Eye (tissue), 1 donor: Measurements from ENCODE around the gene CD74.

Experiments used
- DNase-seq: peaks from one replicate; pipeline ENCODE4 v3.0.0-alpha.2; 2015

Gene CD74

GRCh38 chr5:150409638-150410523 lies 2.8 kb downstream of the CD74 start:
- peak; percentile 93 for DNase-seq

- no peak for DNase-seq
Observed at GRCh38 chr5:150408231-150408943, 4.3 kb downstream of the CD74 start.

- no peak for DNase-seq
Observed at GRCh38 chr5:150407096-150407720, 5.5 kb downstream of the CD74 start.

GRCh38 chr5:150406723-150407095 lies 6.0 kb downstream of the CD74 start:
- DNase-seq: no peak

GRCh38 chr5:150406103-150406722 lies 6.5 kb downstream of the CD74 start:
- no peak for DNase-seq

GRCh38 chr5:150404941-150405816 lies 7.5 kb downstream of the CD74 start:
- DNase-seq: no peak

- DNase-seq: no peak
Observed at GRCh38 chr5:150404535-150404934, 8.2 kb downstream of the CD74 start.

- no peak for DNase-seq
Observed at GRCh38 chr5:150404121-150404520, 8.6 kb downstream of the CD74 start.

GRCh38 chr5:150402901-150403342 lies 9.8 kb downstream of the CD74 start:
- DNase-seq: no peak

GRCh38 chr5:150402229-150402773 lies 10.4 kb downstream of the CD74 start:
- DNase-seq: no peak

GRCh38 chr5:150401376-150402228 lies 11.1 kb downstream of the CD74 start:
- DNase-seq: no peak

- no peak for DNase-seq
Observed at GRCh38 chr5:150401076-150401375, 11.7 kb downstream of the CD74 start.

GRCh38 chr5:150400316-150401075 lies 12.2 kb downstream of the CD74 start:
- DNase-seq: no peak

- no peak for DNase-seq
Observed at GRCh38 chr5:150399524-150400211, 13.0 kb downstream of the CD74 start.

GRCh38 chr5:150398722-150399523 lies 13.8 kb downstream of the CD74 start:
- DNase-seq: no peak

- DNase-seq: no peak
Observed at GRCh38 chr5:150397782-150398721, 14.7 kb downstream of the CD74 start.

GRCh38 chr5:150397146-150397781 lies 15.4 kb downstream of the CD74 start:
- DNase-seq: no peak
